ENCODE results near the gene TMCO4.
A peak's percentile ranks its signal among the peaks of the same experiment; 100 is the strongest.

Gene TMCO4

DNA sequence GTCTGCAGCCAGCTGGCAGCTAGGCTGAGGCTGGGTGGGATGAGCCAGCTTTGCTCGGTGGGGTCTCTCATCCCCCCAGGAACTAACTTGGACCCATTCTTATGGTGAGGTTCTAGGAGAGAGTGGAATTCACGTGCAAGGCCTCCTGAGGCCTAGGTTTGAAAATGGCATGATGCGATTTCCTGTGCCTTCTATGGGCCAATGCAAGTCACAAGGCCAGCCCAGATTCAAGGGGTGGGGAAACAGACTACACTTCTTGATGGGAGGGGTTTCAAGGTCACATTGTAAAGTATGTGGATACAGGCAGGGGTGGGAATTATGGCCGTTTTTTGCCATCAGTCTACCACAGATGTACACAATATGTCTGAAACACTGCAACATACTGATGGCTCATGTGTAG lies 86.8 kb downstream of the TMCO4 start:
- DNase-seq: no peak

GRCh38 chr1:19710825-19711611 lies 88.7 kb downstream of the TMCO4 start:
- no peak for DNase-seq

DNA sequence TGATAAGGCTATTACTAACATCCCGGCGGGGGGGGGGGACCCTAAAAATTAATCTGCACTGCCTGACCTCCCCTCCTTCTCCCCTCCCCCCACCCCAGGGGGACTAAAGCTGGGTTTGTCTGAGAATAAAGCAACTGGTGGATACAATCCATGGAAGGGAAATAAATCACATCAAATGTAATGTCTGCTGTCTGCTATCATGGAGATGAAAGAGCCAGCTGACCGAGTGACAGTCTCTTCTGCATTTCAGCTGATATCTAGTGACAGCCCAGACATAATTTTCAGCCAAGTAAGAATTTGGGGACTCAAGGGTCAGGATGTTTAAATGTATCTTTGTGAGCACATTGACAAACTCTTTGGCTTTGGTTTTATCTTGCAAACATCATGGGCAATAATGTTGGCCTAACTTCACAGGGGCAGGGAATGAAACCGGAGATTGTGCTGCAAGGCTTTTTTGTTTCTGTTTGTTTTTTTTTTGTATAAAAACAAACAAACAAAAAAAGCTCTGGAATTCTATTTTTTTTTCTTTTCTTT lies 90.4 kb downstream of the TMCO4 start:
- DNase-seq: no peak

DNA sequence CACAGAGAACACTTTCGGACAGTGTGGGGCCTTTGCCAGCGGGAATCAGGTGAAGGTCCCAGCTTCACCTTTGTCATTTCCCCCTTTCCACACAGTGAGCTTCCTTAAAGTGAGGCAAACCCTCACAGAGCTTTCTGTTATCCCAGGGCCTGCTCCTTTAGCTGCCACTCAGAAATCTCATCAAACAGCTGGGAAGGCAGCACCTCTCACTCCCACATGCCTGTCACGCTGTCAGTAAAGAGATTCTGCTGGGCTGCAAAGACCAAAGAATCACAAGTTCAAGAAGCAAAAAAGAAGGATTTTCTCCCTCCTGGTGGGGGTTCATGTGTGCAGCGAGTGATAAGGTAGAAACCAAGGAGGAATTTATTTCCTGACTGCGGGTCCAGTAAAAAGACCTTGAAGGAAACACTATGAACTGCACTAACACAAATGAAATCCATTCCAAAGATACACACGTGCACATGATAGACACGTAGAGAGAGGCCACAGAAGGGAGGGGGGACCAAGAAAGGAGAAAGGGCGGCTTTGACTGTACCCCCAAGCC lies 91.1 kb downstream of the TMCO4 start:
- DNase-seq: no peak

GRCh38 chr1:19706136-19706535 lies 93.6 kb downstream of the TMCO4 start:
- DNase-seq: no peak

DNA sequence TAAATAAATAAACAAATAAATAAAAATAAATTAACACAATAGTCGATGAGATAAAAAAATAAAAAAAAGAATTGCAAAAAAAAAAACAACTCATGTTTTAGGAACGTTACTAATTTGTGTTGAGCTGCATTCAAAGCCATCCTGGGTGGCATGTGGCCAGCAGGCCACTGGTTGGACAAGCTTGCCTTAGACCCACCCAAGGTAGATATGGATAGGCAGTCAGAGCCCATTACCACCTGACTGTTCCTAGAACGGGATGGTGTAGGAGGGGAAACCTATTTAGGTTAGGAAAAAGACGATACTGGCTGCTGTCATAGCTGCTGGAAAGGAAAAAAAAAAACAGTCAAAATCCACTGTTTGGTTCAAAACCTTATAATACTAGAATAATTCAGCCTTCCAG lies 94.3 kb downstream of the TMCO4 start:
- DNase-seq: no peak

DNA sequence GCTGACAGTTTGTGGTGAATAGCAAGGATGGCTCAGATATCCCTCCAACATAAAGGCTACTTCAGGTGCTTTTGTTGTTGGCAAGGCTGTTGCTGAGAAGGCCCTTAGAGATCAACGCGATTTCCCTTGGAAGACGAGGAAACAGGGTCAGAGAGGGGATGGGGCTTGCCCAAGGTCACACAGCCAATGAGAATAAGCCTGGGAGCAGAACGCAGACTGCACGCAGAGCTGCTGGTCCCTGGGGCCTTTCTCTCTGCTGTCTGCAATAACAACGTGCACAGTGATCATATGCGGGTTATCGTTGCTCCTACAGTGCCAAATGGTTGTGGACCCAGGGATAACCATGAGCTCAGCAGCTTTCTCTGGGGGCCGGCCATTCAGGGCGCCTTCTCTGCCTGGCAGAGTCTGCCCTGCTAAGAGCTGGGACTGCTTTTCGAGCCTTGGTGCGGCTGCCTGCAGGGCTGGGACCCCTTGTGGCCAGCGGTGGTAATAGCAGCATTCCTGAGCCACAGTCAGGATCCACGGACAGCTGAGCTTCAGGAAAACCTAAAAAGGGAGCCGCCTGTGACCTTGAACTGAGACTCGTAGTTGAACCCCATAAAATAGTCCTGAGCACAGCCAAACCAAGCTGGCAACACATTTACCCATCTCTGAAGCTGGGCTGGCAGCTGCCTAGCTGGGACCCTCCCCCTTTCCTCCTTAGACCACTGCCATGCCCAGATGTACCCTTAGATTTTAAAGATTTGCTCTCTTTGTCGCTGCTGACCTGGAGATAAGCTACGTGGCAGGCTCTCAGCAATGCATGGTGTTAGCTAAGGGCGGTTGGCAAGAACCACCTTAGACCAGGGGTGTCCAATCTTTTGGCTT lies 95.2 kb downstream of the TMCO4 start:
- peak; percentile 55 for DNase-seq

GRCh38 chr1:19703280-19703679 lies 96.4 kb downstream of the TMCO4 start:
- no peak for DNase-seq

DNA sequence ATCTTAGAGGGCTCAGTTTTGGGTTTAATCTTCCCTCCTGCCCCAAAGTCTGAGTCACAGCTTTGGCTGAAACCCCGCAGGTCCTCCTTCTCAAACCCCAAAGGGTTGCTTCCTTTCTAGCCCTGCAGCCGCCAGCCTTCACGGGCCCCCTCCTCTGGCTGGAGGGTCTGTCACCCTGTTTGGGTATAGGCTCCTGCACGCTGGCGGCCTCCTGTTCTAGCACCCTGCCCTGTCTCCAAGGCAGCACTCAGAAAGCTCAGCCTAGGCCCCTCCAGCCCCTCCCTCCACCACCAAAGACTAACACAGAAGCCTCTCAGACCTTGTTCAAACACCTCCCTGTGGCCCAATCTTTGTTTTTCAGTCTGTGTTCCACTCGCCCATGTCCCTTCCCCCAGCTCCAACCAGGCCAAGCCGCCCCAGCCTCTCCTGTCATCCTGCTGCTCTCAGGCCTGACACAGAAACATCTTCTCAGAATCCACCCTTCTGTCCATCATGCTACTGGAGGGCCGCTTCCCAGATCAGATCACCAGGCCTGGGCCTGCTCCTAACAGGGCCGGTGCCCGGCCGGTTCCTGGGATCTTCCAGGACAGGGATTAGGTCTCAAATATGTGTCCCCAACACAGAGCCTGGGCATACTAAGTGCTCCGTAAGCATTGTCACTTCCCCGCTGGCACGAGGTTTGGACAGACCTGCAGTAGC lies 99.5 kb downstream of the TMCO4 start:
- DNase-seq: no peak

GRCh38 chr1:19698181-19698580 lies 101.5 kb downstream of the TMCO4 start:
- DNase-seq: no peak

DNA sequence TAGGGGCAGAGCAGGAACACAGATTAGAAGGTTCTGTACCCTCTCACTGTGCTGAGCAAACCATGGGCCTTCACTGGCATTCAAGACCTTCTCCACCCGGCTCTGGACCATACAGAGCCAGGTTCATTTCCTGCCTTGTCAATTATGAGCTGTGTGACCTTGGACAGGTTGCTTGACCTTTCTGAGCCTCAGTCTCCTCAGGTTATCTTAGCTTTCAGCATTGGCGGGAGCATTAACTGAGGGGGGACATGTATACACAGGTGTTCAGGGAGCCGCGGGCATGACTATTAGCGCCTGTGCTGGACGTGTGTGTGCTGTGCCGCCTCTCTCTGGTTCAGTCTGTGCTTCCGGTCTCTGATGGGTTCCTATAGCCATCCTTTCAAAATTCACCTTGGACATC lies 102.9 kb downstream of the TMCO4 start:
- DNase-seq: no peak

- DNase-seq: no peak
These were observed 103.9 kb downstream of the TMCO4 start for GRCh38 chr1:19695772-19696171.

DNA sequence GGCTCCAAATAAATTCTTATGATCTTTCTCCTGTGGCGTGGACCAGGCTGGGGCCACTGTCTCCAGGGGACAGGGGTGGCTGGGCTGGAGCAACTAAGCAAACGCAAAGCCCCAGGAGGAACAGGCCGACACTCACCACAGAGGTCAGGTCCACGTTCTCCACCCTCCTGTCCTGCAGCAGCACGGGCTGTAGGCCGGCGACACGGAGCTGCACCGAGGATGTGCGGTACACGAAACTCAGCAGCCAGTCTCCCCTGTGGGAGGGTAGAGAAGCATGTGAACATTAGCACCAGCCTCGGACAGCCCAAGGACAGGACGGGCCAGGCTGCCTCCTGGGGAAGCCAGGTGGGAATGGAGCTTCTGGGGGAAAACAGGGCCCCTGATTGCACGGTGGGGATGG lies 105.4 kb downstream of the TMCO4 start:
- no peak for DNase-seq

GRCh38 chr1:19690342-19690741 lies 109.4 kb downstream of the TMCO4 start:
- no peak for DNase-seq

- DNase-seq: no peak
These were observed 109.9 kb downstream of the TMCO4 start for GRCh38 chr1:19689856-19690255.

DNA sequence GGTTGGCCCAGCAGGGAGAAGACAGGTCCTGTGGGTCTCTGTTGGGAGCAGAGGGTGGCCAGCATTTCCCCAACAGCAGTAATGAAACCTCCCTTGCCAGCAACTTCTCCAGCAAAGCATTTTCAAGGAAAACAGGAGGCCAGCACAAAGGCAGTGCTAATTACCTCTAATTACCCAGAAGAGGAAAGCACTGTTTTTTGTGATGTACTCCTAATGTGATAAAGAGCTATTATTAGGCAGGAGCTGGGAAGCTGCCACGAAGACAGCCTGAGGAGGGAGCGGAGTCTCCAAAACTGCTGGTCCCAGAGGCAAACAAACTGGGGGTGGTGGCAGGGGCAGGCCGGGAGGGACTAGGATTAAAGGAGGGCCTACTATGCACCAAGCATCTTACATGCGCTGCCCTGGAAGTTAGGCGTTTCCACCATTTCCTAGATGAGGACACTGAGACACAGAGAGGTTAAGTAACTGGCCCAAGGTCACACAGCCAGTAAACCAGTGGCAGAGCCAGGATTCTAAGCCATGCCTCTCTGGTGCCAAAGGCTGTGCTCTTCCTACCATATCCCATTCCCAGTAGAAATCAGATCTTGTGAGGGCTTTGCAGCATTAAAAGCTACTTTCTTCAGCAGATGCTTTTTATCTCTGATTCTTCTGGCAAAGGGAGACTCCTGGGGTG lies 110.5 kb downstream of the TMCO4 start:
- no peak for DNase-seq

- no peak for DNase-seq
These were observed 111.5 kb downstream of the TMCO4 start for GRCh38 chr1:19688041-19688842.

DNA sequence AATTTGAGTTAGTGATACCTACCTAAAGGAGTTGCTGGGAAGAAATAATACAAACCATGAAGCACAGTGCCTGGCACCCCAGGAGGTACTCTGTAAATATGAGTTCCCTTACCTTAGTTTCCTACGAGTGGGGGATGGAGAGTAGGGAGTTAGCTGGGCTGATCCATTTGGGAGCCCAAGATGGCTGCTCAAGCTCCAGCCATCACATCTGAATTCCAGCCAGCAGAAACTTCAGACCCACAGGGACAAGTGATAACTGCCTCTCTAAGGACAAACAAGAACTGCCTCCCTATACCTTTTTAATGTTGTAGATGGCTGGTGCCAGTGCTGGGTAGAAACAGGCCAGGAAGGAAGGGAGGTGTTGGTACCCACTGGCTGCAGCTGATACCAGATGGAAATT lies 112.3 kb downstream of the TMCO4 start:
- no peak for DNase-seq

DNA sequence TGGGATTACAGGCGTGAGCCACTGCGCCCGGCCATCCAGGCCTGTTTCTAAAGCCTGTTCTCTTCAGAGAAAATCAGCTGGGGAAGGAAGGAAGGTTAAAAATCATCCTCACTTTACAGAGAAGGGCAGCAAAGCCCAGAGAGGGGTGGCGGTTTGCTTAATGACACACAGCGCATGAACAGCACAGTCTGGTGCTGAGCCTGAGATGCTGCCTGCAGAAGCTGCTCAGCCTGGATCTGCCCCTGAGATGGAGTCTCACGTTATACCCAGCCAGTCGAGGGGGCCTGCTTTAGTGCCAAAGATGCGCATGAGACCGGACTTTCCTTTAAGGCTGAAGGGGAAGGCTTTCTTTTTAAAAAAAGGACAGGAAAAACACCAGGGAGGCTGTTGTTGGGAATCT lies 113.7 kb downstream of the TMCO4 start:
- DNase-seq: no peak

DNA sequence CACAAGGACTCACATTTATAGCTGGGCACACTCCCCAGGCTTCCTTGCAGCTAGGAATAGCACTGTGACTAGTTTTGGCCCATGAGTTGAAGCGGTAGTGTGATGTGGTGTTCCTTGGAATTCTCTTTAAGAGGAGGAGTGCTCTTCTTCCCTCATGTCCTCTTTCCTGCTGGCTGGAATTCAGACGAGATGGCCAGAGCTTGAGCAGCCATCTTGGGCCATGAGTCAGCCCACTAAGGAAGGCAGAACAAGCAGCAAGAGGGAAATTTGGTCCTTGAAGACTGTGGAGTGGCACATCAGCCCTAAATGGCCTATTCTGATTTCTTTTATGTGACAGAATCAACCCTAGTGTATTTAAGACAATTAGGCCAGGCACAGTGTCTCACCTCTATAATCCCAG lies 115.0 kb downstream of the TMCO4 start:
- no peak for DNase-seq

GRCh38 chr1:19683351-19683750 lies 116.4 kb downstream of the TMCO4 start:
- no peak for DNase-seq

DNA sequence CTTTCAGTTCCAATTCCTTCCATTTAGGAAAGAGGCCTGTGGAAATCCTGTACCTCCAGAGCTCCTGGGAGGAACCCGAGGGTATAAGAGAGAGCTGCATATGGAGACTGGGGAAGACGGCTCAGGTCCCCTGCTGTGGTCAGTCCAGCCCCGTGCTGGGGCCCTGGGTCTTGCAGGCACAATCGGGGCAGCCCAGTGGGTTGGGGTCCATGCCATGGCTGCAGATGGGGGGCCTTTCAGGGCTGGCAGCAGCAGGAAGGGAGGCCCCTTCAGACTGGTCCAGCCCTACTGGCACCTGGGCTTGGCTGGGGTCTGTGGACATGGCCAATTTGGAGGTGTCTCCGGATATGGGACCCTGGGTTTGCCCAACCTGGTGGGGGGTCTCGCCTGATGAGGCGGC lies 116.8 kb downstream of the TMCO4 start:
- no peak for DNase-seq

All from activated CD4-positive, CD25-positive, alpha-beta regulatory T cell treated with anti-CD3 and anti-CD28 coated beads, Interleukin-2, amount 50 U/mL, for 72 hours (primary cell).